Measurements from ENCODE around the gene EVC.
"Not testable (repeated sequence)": the region's sequence is repeated elsewhere in the genome, so short reads cannot be mapped to it uniquely, and the experiment has no call there.

The EVC gene

GRCh38 chr4:5708449-5709206 lies 2.4 kb upstream of the EVC start, which contains the start of gene EVC2:
Gene EVC2 (minus strand): TSS chr4:5708559. CDS start chr4:5708513, 46 bp downstream.
- DNase-seq (ENCODE audit: low read depth): no peak

- DNase-seq (ENCODE audit: low read depth): no peak
These were observed 1.8 kb upstream of the EVC start for GRCh38 chr4:5709207-5709575.

DNA sequence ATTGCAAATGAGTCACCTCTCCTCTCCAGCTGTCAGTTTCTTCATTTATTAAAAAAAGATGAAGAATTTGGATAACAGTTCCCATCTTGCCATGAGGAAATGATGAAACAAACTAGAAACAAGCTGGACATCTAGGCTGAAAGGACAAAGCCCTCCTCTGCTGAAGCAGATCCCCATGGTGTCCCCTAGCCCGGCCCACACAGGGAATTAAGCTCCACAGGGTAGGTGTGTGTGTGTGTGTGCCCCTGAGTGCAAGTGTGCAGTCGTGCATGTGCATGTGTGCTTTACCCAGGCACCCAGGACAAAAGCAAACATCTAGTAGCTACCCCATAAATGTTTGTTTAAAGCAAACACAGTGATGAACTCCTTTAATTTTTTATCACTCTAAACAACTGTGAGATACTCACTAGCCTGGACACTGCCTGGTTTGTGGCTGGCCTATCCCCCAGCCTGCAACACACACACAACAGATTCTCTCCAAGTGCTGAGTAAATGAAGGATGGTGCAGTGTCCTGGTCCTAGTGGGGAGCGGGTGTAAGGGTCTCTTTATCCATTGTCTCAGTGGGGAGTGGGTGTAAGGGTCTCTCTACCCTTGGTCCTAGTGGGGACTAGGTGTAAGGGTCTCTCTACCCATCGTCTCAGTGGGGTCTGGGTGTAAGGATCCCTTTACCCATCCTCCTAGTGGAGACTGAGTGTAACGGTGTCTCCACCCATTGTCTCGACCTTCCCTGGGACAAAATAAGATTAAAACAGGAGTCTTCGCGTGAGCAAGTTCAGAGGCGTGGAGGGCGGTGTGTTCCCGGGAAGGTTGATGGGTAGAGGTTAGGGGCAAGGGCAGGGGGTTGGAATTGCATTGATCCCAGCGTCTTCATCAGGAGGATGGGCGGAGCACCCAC lies 688 bp upstream of the EVC start:
- no peak for DNase-seq (ENCODE audit: low read depth)

DNA sequence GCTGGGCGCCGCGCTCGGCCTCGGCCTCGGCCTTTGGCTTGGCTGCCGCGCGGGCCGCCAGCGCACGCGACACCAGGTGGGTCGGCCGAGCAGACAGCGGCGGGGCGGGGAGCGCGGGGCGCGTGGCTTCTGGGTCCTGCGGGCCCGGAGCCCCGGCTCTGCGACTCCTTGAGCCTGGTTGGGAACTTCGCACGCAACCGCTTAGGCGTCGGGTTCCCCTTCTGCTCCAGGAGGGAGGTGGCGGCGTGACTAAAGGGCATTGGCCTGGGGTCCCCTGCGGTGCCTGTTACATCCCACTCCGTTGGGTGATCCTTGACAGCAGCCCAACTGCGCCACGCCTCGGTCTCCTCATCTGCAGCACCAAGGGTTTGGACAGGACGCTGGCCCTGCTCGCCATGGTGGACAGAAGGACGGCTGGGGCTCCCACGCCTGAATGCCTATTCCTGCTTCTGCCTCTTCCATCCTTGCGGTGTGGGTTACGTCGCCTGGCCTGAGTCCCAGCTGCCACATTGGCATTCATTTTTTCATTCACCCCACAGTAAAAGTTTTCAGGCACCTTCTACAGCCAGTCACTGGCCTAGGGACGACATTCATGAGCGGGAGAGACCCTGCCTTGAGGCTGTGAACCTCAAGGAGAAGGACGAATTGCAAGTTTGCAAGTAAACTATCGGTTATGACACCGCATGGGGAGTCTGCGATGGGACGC lies 631 bp downstream of the EVC start:
- no peak for DNase-seq (ENCODE audit: low read depth)

- no peak for DNase-seq (ENCODE audit: low read depth)
These were observed 1.5 kb downstream of the EVC start for GRCh38 chr4:5712517-5712916.

DNA sequence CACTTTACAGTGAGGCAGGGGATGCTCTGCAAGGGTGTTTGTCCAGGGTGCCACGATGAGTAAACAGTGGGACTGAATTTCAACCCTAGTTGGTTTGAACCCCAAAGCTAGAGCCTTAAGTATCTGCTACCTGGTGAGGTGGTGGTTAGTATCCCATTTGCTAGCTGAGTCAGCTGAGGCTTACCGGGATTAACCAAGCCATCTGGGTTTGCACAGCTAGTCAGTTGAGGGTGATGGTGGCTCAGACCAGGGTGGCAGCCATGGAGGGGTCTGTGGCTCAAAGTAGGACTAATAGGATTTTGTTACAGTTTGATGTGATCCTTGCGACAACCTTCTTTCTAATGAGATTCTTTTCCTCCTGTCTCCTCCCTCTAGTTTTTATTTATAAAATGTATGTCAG lies 1.9 kb downstream of the EVC start:
- DNase-seq (ENCODE audit: low read depth): no peak

- no peak for DNase-seq (ENCODE audit: low read depth)
These were observed 2.9 kb downstream of the EVC start for GRCh38 chr4:5713861-5714260.

DNA sequence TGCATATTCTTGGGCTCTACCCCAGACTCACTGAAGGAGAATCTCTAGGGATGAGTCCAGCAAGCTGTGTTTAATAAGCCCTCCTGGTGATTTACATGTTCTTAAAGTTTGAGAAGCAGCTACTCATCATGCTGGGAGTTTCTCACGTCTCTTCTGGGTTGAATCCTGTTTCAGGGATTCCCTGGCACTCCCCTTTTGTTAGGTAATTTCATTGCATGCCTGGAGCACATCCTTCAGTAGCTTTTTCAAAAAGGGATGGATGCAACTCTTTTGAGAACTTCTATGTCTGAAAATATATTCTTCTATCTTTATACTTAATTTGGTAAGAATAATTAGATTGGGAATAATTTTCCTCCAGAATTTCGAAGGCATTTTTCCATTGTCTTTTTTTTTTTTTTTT lies 4.4 kb downstream of the EVC start:
- DNase-seq (ENCODE audit: low read depth): no peak

DNA sequence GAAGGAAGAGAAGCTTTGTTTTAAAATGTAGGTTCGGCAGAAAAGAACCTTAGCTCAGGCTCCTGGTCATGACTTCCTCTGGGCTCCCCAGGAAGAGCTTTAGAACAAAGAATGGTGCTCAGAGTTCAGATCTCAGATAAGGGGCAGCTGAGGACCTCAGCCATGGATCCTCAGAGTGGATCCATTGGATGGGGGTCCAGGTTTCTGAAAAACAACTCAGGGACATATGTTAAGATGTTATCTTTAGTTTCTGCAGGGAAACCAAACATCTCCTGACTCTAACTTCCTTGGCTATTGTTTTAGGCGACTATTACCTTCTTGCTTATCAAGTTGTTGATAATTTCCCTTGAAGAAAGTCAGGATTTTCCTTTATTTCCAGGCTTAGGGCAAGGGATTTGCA lies 5.4 kb downstream of the EVC start:
- no peak for DNase-seq (ENCODE audit: low read depth)

DNA sequence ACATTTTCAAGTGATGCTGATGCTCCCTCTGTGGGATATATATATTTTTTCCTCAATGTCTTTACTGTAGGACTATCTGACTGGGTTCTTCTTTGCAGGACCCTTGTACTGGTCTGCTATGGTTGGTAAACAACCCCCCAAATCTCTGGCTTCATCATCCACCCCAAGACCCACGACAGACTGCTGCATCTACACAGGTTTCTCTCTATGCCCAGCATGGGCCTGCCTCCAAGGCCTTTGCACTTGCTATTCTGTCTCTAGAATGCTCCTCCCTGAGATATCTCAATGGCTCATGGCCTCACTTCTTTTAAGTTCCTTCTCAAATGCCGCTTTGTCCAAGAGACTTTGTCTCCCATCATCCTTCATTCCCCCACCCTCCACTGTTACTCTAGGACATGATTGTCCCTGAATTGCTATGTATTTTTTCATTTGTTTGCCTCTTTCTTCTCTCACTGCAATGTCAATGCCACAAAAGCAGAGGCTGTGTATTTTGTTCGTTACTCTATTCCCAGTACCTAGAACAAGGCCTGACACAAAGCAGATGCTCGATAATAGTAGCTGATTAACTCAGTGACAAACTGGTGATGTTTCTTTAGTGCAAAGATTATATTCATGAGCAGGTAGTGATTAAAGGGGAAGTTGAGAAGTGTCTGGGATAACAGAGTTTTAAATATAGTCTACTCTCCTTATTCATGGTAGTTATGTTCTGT lies 6.6 kb downstream of the EVC start:
- DNase-seq (ENCODE audit: low read depth): no peak

- no peak for DNase-seq (ENCODE audit: low read depth)
These were observed 7.4 kb downstream of the EVC start for GRCh38 chr4:5718411-5718810.

- no peak for DNase-seq (ENCODE audit: low read depth)
These were observed 8.5 kb downstream of the EVC start for GRCh38 chr4:5719350-5720055.

DNA sequence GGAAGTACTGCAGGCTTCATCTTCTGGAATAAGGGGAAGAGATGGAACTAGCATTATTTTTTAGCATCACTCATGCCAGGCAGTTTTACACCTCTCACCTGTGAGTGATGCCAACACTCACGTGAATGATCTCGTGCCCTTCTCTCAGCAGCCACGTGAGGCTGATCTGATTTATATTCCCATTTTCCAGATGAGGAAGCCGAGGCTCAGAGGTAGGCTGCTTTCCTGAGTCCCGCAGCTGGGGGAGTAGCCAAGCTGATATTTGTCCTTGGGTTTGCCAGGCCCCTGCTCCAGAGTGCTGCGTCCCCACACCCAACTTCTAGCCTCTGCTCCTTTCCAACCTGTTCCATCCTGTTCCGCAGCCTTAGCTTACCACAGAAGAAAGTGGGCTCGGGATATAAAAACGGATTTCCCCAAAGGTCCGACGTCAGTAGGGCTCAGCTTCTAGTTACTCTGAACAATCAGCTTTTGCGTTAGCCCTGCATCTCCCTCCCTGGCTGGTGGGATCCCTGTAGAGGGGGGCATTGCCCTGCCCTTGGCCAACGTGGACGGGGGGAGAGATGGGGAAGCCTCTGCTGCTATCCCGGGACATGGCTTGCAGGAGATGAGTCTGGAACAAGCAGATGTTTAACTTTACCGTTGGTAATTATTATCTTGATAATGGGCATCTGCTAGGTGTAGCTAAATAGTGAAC lies 9.3 kb downstream of the EVC start:
- no peak for DNase-seq (ENCODE audit: low read depth)

GRCh38 chr4:5720980-5721379 lies 10.0 kb downstream of the EVC start:
- no peak for DNase-seq (ENCODE audit: low read depth)

- no peak for DNase-seq (ENCODE audit: low read depth)
These were observed 10.9 kb downstream of the EVC start for GRCh38 chr4:5721923-5722322.

DNA sequence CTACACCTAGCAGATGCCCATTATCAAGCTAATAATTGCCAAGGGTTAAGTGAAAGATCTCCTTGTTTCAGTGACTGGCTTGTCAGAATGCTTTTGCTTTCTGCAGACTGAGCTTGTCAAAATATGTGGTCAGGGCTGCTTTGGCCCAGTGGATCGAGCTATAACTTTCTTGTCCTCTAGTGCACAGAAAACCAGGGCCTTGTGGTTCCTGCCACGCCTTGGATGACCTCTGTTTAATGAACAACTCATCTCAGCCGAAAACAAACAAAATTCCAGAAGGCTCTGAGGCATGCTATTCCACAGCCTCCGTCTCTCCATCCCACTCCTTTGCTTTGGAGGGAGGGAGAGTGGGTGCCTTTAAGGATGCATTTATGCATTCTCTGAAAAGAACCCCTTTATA lies 11.3 kb downstream of the EVC start:
- no peak for DNase-seq (ENCODE audit: low read depth)

- no peak for DNase-seq (ENCODE audit: low read depth)
These were observed 13.4 kb downstream of the EVC start for GRCh38 chr4:5724377-5724776.

DNA sequence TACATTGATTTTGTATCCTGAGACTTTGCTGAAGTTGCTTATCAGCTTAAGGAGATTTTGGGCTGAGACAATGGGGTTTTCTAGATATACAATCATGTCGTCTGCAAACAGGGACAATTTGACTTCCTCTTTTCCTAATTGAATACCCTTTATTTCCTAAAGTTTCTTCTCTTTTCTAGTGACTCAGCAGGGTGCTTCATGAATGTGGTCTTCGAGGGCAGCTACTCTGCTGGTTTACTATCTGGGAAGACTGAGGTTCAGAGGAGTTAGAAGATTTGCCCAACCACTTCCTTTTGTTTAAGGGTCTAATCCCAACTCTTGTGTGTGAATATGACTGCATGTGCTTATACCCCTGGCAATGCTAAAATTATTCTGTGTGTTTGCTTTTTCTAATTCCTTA lies 17.4 kb downstream of the EVC start:
- DNase-seq (ENCODE audit: low read depth): not testable (repeated sequence)

GRCh38 chr4:5730436-5730835 lies 19.4 kb downstream of the EVC start:
- no peak for DNase-seq (ENCODE audit: low read depth)
